SU-DHL-6 (cell line): ENCODE results near the gene RNF31.

Source experiments
- EZH2phosphoT487 ChIP-seq: fragments of 200-600 bp; sonication (generic), shearing (Covaris generic); conservative IDR thresholded peaks from 2 replicates; pipeline ENCODE4 v1.6.1; 2018; ENCODE audit warnings: mild to moderate bottlenecking, antibody characterized with exemption, low read length, moderate library complexity, mixed read lengths
- TF ChIP-seq, protein P1 (sequence below): fragments of 200-600 bp; sonication (generic); IDR thresholded peaks from one replicate; pipeline ENCODE4 v1.5.1; 2017; ENCODE audit warnings: antibody characterized with exemption, mild to moderate bottlenecking, low read length, moderate library complexity; ENCODE audit not compliant: insufficient read depth, poor library complexity, severe bottlenecking

DNA sequence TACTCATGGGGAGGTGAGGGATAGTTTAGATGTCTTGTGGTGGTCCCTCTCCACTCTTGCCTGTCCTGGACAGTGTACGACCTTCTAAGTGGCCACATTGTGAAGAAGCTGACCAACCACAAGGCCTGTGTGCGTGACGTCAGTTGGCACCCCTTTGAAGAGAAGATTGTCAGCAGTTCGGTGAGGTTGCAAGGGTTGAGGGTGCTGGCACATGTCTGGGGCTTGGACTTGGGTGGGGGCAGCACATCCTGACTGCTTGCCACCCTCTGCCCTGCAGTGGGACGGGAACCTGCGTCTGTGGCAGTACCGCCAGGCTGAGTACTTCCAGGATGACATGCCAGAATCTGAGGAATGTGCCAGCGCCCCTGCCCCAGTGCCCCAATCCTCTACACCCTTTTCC is 24.4 kb upstream of the RNF31 start:
- TF ChIP-seq, protein P1, sequence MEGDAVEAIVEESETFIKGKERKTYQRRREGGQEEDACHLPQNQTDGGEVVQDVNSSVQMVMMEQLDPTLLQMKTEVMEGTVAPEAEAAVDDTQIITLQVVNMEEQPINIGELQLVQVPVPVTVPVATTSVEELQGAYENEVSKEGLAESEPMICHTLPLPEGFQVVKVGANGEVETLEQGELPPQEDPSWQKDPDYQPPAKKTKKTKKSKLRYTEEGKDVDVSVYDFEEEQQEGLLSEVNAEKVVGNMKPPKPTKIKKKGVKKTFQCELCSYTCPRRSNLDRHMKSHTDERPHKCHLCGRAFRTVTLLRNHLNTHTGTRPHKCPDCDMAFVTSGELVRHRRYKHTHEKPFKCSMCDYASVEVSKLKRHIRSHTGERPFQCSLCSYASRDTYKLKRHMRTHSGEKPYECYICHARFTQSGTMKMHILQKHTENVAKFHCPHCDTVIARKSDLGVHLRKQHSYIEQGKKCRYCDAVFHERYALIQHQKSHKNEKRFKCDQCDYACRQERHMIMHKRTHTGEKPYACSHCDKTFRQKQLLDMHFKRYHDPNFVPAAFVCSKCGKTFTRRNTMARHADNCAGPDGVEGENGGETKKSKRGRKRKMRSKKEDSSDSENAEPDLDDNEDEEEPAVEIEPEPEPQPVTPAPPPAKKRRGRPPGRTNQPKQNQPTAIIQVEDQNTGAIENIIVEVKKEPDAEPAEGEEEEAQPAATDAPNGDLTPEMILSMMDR: no peak
- no peak for TF ChIP-seq EZH2phosphoT487
